Measurements from ENCODE around the gene DCDC1.

DNA sequence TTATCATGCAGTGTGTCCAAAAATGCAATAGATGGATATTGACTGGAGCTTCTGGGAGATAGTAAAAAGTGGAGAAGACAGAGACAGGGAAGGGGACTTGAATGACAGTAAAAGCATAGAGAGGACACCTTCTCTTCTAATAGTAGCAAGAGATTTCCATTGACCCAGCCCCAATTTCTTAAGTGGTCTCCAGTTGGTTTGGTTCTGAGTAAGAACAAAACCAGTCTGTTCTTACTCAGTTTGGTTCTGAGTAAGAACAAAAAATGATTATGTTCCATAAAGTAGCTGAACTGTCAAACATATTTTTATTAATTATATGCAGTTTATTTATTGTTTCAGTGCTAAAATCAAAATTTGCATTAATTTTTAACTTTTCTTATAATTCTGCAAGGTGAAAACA, 466.6 kb downstream of the DCDC1 start:
- TF ChIP-seq FOXP1 (CRISPR knock-in tag; IDR thresholded peaks at IDR 0.05; ENCODE audit: borderline replicate concordance) (no peak), CREM (CRISPR knock-in tag; IDR thresholded peaks at IDR 0.05) (no peak), CTCF (IDR thresholded peaks at IDR 0.05) (no peak), ETV6 (CRISPR knock-in tag; IDR thresholded peaks at IDR 0.05) (no peak), CREB1 (CRISPR knock-in tag; IDR thresholded peaks at IDR 0.05) (no peak), USF1 (CRISPR knock-in tag; IDR thresholded peaks at IDR 0.05) (no peak), ZNF671 (CRISPR knock-in tag; IDR thresholded peaks at IDR 0.05) (no peak), MYBL2 (CRISPR knock-in tag; IDR thresholded peaks at IDR 0.05) (no peak), CBFB (CRISPR knock-in tag; IDR thresholded peaks at IDR 0.05; ENCODE audit: low read depth) (no peak), STAT6 (CRISPR knock-in tag; conservative IDR thresholded peaks at IDR 0.05; ENCODE audit: low read depth) (no peak), ZBTB21 (CRISPR knock-in tag; IDR thresholded peaks at IDR 0.05; ENCODE audit: borderline replicate concordance) (no peak)
- TF ChIP-seq, protein P1, sequence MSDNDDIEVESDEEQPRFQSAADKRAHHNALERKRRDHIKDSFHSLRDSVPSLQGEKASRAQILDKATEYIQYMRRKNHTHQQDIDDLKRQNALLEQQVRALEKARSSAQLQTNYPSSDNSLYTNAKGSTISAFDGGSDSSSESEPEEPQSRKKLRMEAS (CRISPR knock-in tag; IDR thresholded peaks at IDR 0.05), result no peak
- TF ChIP-seq, protein P2, sequence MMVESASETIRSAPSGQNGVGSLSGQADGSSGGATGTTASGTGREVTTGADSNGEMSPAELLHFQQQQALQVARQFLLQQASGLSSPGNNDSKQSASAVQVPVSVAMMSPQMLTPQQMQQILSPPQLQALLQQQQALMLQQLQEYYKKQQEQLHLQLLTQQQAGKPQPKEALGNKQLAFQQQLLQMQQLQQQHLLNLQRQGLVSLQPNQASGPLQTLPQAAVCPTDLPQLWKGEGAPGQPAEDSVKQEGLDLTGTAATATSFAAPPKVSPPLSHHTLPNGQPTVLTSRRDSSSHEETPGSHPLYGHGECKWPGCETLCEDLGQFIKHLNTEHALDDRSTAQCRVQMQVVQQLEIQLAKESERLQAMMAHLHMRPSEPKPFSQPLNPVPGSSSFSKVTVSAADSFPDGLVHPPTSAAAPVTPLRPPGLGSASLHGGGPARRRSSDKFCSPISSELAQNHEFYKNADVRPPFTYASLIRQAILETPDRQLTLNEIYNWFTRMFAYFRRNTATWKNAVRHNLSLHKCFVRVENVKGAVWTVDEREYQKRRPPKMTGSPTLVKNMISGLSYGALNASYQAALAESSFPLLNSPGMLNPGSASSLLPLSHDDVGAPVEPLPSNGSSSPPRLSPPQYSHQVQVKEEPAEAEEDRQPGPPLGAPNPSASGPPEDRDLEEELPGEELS (CRISPR knock-in tag; IDR thresholded peaks at IDR 0.05), result no peak
- TF ChIP-seq, protein P3, sequence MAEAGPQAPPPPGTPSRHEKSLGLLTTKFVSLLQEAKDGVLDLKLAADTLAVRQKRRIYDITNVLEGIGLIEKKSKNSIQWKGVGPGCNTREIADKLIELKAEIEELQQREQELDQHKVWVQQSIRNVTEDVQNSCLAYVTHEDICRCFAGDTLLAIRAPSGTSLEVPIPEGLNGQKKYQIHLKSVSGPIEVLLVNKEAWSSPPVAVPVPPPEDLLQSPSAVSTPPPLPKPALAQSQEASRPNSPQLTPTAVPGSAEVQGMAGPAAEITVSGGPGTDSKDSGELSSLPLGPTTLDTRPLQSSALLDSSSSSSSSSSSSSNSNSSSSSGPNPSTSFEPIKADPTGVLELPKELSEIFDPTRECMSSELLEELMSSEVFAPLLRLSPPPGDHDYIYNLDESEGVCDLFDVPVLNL (CRISPR knock-in tag; IDR thresholded peaks at IDR 0.05; ENCODE audit: borderline replicate concordance, low read depth), result no peak

All from WTC11 (cell line).